Keratinocyte (primary cell): ENCODE results near the gene ERFL. TPM values are rescaled to one million over a fixed set of nuclear protein-coding genes. Genes with fewer than 3 reads are reported as not detected.

Source experiments
- DNase-seq: peaks from one replicate; pipeline ENCODE4 v3.0.0-alpha.2; 2011; ENCODE audit warnings: low read depth, missing footprints, low spot score
- FAIRE-seq: peaks from 2 replicates; lab custom pipeline; 2011; peaks lifted over from hg19 to GRCh38; lab: Jason Lieb, UNC
- H2AFZ ChIP-seq: 2 replicates; pipeline ENCODE4 v1.6.0; 2012; ENCODE audit warnings: low read length, control low read depth, inconsistent platforms; ENCODE audit not compliant: control insufficient read depth
- H3K27ac ChIP-seq: 2 replicates; pipeline ENCODE4 v1.5.1; 2011; ENCODE audit warnings: low read length; ENCODE audit not compliant: control insufficient read depth, insufficient read depth
- H3K27me3 ChIP-seq: 3 replicates; pipeline ENCODE4 v1.6.0; 2011; ENCODE audit warnings: low read length; ENCODE audit not compliant: control insufficient read depth, insufficient read depth; ENCODE audit errors: extremely low read depth
- H3K36me3 ChIP-seq, 2 experiments: 2 replicates in 1 of 2; 3 replicates in 1 of 2; pipeline ENCODE4 v1.5.1; 2011; ENCODE audit warnings: low read length in 2 of 2, mild to moderate bottlenecking in 1 of 2; ENCODE audit not compliant: control insufficient read depth in 2 of 2, insufficient read depth in 2 of 2; ENCODE audit errors: extremely low read depth in 1 of 2
- H3K4me1 ChIP-seq: 3 replicates; pipeline ENCODE4 v1.5.1; 2011; ENCODE audit warnings: low read length; ENCODE audit not compliant: control insufficient read depth, insufficient read depth; ENCODE audit errors: extremely low read depth
- H3K4me2 ChIP-seq: 3 replicates; pipeline ENCODE4 v1.6.0; 2011; ENCODE audit warnings: low read depth, low read length; ENCODE audit not compliant: control insufficient read depth, insufficient read depth; ENCODE audit errors: extremely low read depth
- H3K4me3 ChIP-seq, 3 experiments: fragments of 200-600 bp in 1 of 3; sonication (generic) in 1 of 3; 2 replicates in 2 of 3; 3 replicates in 1 of 3; pipeline ENCODE4 v1.5.1; 2011 to 2016; ENCODE audit warnings: low read length in 3 of 3, mild to moderate bottlenecking in 3 of 3, control low read depth in 2 of 3, inconsistent platforms in 1 of 3, low read depth in 1 of 3, mixed read lengths in 1 of 3, mixed run types in 1 of 3, moderate library complexity in 1 of 3; ENCODE audit not compliant: control insufficient read depth in 2 of 3, insufficient read depth in 2 of 3; ENCODE audit errors: extremely low read depth in 1 of 3
- H3K79me2 ChIP-seq: 2 replicates; pipeline ENCODE4 v1.6.0; 2012; ENCODE audit warnings: low read length; ENCODE audit not compliant: control insufficient read depth, insufficient read depth
- H3K9ac ChIP-seq: 3 replicates; pipeline ENCODE4 v1.6.0; 2011; ENCODE audit warnings: low read length; ENCODE audit not compliant: control insufficient read depth, insufficient read depth; ENCODE audit errors: extremely low read depth
- H3K9me1 ChIP-seq: 3 replicates; pipeline ENCODE4 v1.6.0; 2011; ENCODE audit warnings: low read length; ENCODE audit not compliant: control insufficient read depth, insufficient read depth; ENCODE audit errors: extremely low read depth
- H3K9me3 ChIP-seq: 2 replicates; pipeline ENCODE4 v1.5.1; 2012; ENCODE audit warnings: low read depth, low read length; ENCODE audit not compliant: control insufficient read depth
- H4K20me1 ChIP-seq: 3 replicates; pipeline ENCODE4 v1.6.0; 2011; ENCODE audit warnings: low read length; ENCODE audit not compliant: control insufficient read depth, insufficient read depth; ENCODE audit errors: extremely low read depth
- EZH2 ChIP-seq: IDR thresholded peaks from one replicate; pipeline ENCODE4 v1.6.1; 2012; ENCODE audit warnings: inconsistent platforms, mild to moderate bottlenecking, low read length, moderate library complexity
- dilution Hi-C: fragments of 300-500 bp; cut with MboI; formaldehyde crosslinking; loops from one replicate; pipeline ENCODE4 v1.7.0; 2020; ENCODE audit warnings: low sequenced_read_pairs; ENCODE audit not compliant: extremely low pct_ligation_motif_present
- polyA plus RNA-seq, 5 experiments: library from polyadenylated mRNA; depleted of rRNA in 3 of 5; stranded (reverse) in 3 of 5; stranded (forward) in 1 of 5; unstranded in 1 of 5; fragments of >200 nt; gene quantifications; 1 replicate in 1 of 5; 2 replicates in 3 of 5; 3 replicates in 1 of 5; pipeline versions ENCODE4 v1.2.1 to v1.2.3, GENCODE V29; 2011 to 2012; ENCODE audit warnings: missing spikeins in 2 of 5, low read depth in 1 of 5, low replicate concordance in 1 of 5
- TF ChIP-seq, protein P1 (sequence below), 3 experiments: IDR thresholded peaks in 1 of 3; conservative IDR thresholded peaks in 1 of 3; optimal IDR thresholded peaks in 1 of 3; 2 replicates in 2 of 3; 3 replicates in 1 of 3; pipeline versions ENCODE3 to v1.5.1; 2011; ENCODE audit warnings: low read length in 3 of 3, mild to moderate bottlenecking in 3 of 3, moderate library complexity in 2 of 3, control low read depth in 1 of 3, inconsistent platforms in 1 of 3; ENCODE audit not compliant: insufficient read depth in 2 of 3; ENCODE audit errors: extremely low read depth in 1 of 3

ERFL gene
- polyA plus RNA-seq, 1 donor (not counting 4 experiments of a cell fraction or from before 2014, with no cell fraction given) = not detected

DNA sequence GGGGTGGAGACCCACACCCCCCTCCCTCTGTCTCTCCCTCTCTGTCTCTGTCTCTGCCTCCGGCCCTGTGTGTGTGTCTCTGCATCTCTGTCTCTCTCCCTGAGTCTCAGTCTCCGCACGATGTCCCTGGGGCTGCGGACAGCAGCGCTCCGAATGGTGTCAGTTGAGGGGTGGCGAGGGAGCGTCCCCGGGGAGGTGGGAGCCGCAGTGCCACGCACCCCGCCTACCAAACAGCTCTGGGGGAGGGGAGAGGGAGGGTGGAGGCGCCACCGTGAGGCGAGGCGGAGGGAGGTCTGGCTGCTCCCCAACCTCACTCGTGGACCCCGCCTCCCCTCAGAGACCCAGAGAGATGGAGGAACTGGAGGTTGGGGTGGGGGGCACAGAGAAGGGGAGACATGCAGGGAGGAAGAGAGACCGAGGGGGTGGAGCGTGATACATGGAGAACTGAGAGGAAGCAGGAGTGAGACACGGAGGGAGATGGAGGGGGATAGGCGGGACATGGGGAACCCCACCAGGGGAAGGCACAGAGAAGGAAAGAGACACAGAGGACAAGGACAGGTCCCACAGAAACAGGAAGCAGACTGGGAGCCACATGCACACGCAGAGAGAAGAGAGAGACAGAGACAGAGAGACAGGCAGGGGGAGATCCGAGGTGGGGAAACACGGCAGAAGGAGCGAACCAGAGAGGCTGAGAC is 7.2 kb downstream of the ERFL start:
- H3K4me1 ChIP-seq = no peaks in the 10 kb centered on the region
- H3K27me3 ChIP-seq = peaks cover 80% of the 10 kb centered on the region
- dilution Hi-C loops = no loop called here
- no peak overlapping the region for H3K4me3 ChIP-seq
- no peak overlapping the region for H3K27ac ChIP-seq
- no peak overlapping the region for H3K9ac ChIP-seq
- H3K36me3 ChIP-seq = no peaks in the 10 kb centered on the region
- H4K20me1 ChIP-seq = peaks cover 6% of the 10 kb centered on the region
- H2AFZ ChIP-seq = no peak overlapping the region
- DNase-seq (no peak), FAIRE-seq (no peak)
- no peaks in the 10 kb centered on the region for H3K9me1 ChIP-seq
- TF ChIP-seq, protein P1, sequence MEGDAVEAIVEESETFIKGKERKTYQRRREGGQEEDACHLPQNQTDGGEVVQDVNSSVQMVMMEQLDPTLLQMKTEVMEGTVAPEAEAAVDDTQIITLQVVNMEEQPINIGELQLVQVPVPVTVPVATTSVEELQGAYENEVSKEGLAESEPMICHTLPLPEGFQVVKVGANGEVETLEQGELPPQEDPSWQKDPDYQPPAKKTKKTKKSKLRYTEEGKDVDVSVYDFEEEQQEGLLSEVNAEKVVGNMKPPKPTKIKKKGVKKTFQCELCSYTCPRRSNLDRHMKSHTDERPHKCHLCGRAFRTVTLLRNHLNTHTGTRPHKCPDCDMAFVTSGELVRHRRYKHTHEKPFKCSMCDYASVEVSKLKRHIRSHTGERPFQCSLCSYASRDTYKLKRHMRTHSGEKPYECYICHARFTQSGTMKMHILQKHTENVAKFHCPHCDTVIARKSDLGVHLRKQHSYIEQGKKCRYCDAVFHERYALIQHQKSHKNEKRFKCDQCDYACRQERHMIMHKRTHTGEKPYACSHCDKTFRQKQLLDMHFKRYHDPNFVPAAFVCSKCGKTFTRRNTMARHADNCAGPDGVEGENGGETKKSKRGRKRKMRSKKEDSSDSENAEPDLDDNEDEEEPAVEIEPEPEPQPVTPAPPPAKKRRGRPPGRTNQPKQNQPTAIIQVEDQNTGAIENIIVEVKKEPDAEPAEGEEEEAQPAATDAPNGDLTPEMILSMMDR (optimal IDR thresholded peaks at IDR 0.05 in 1 of 3, IDR thresholded peaks at IDR 0.05 in 1 of 3, conservative IDR thresholded peaks at IDR 0.05 in 1 of 3; ENCODE audit: extremely low read depth in 1 of 3, insufficient read depth in 2 of 3, low read length in 3 of 3) = peak in 1 of 3 experiments; percentile 18
- peak; percentile 69 for TF ChIP-seq EZH2
- peaks cover 8% of the 10 kb centered on the region for H3K9me3 ChIP-seq
- H3K4me2 ChIP-seq = no peak overlapping the region
- H3K79me2 ChIP-seq = no peaks in the 10 kb centered on the region

DNA sequence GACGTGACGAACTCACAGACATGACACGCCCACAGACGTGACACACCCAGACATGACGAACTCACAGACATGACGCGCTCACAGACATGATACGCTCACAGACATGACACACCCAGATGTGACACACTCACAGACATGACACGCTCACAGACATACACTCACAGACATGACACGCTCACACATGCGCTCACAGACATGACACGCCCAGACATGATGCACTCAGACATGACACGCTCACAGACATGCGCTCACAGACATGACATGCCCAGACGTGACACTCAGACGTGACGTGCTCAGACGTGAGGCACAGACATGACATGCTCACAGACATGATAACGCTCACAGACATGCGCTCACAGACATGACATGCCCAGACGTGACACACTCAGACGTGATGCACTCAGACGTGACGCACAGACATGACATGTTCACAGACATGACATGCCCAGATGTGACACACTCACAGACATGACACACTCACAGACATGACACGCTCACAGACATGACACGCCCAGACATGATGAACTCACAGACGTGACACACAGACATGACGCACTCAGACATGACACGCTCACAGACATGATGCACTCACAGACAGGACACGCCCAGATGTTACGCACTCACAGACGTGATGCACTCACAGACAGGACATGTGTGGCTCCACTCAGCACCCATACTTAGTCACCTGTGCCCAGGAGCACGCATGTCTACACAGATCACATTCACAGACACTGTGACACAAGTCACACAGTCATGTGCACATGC is 8.1 kb downstream of the ERFL start:
- dilution Hi-C loops = no loop called here

More for the DNA sequence above, 8.1 kb downstream of the ERFL start:
- Histone ChIP-seq H3K79me2 (no peaks in the 10 kb centered on the region), H3K9me3 (peaks cover 8% of the 10 kb centered on the region), H3K9me1 (no peaks in the 10 kb centered on the region), H2AFZ (no peak overlapping the region), H3K9ac (no peak overlapping the region), H3K4me3 (no peak overlapping the region), H3K4me2 (no peak overlapping the region), H3K27ac (no peak overlapping the region), H3K27me3 (peaks cover 80% of the 10 kb centered on the region), H4K20me1 (peaks cover 6% of the 10 kb centered on the region), H3K36me3 (no peaks in the 10 kb centered on the region), H3K4me1 (no peaks in the 10 kb centered on the region)
- DNase-seq (peak; percentile 99), FAIRE-seq (peak; percentile 44)
- no peak for TF ChIP-seq EZH2
- TF ChIP-seq, protein P1 (optimal IDR thresholded peaks at IDR 0.05 in 1 of 3, IDR thresholded peaks at IDR 0.05 in 1 of 3, conservative IDR thresholded peaks at IDR 0.05 in 1 of 3; ENCODE audit: extremely low read depth in 1 of 3, insufficient read depth in 2 of 3, low read length in 3 of 3) = no peak
